Measurements from ENCODE around the gene GGA2. TPM values are rescaled to one million over a fixed set of nuclear protein-coding genes. Genes with fewer than 3 reads are reported as not detected.
"Not testable (repeated sequence)": the region's sequence is repeated elsewhere in the genome, so short reads cannot be mapped to it uniquely, and the experiment has no call there.

GGA2 gene
- total RNA-seq, 1 experiment from 2014 or later: 37.4 TPM

- no peak for DNase-seq (ENCODE audit: low spot score)
Measured at GRCh38 chr16:23476289-23476688, 34.0 kb downstream of the GGA2 start.

DNA sequence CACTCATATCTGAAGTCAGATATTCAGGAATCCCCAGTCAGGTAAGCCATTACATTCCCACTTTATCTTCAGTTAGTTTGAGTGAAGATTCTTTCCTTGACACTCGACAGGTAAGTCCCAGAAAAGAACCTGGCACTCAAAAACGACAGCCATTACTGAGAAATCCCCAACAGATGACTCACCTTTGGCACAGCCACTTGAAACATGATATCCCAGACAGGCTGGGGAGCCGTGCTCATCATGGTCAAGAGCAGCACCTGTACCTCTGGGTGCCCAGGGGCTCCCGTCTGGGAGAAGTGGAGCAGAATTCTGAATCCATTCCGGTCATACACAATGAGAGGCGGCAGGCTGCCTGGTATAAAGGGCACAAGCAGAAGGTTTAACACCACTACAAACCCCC, 40.5 kb downstream of the GGA2 start:
- peak; percentile 78 for DNase-seq (ENCODE audit: low spot score)

- DNase-seq (ENCODE audit: low spot score): peak; percentile 81
Measured at GRCh38 chr16:23466162-23466885, 44.0 kb downstream of the GGA2 start.

GRCh38 chr16:23465179-23465578, 45.1 kb downstream of the GGA2 start:
- DNase-seq (ENCODE audit: low spot score): no peak

GRCh38 chr16:23464196-23464595, 46.1 kb downstream of the GGA2 start:
- DNase-seq (ENCODE audit: low spot score): no peak

- DNase-seq (ENCODE audit: low spot score): not testable (repeated sequence)
Measured at GRCh38 chr16:23462994-23463393, 47.3 kb downstream of the GGA2 start.

DNA sequence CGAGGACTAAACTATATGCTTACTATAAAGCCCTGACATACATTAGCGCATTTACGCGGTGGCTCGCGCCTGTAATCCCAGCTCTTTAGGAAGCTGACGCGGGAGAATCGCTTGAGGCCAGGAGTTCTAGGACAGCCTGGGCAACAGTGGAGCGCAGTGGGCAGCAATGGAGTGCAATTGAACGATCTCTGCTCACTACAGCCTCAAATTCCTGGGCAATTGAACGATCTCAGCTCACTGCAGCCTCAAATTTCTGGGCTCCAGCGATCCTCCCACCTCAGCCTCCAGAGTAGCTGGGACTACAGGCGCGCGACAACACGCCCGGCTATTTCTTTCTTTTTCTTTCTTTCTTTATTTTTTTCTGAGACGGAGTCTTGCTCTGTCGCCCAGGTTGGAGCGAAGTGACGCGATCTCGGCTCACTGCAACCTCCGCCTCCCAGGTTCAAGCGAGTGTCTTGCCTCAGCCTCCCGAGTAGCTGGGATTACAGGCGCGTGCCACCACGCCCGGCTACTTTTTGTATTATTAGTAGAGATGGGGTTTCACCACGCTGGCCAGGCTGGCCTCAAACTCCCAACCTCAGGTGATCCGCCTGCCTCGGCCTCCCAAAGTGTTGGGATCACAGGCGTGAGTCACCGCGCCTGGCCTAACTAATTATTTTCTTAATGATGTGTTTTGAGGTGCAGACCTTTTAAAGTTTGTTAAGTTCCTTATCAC, 56.8 kb downstream of the GGA2 start:
- DNase-seq (ENCODE audit: low spot score): no peak

- peak; percentile 77 for DNase-seq (ENCODE audit: low spot score)
Measured at GRCh38 chr16:23452572-23453337, 57.5 kb downstream of the GGA2 start, which contains the start of gene COG7. COG7 (minus strand) TSS chr16:23453189; CDS start chr16:23452994, 195 bp downstream.

DNA sequence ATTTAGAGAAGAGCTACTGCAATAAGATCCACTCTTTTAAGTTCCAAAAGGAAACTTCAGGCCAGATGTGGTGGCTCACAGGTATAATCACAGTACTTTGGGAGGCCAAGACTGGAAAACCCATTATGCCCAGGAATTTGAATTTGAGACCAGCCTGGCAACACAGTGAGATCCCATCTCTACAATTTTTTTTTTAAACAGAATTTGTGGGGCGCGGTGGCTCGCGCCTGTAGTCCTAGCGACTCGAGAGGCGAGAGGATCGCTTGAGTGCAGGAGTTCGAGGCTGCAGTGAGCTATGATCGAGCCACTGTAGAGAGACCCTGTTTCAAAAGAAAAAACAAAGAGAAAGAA, 58.1 kb downstream of the GGA2 start:
- DNase-seq (ENCODE audit: low spot score): no peak

DNA sequence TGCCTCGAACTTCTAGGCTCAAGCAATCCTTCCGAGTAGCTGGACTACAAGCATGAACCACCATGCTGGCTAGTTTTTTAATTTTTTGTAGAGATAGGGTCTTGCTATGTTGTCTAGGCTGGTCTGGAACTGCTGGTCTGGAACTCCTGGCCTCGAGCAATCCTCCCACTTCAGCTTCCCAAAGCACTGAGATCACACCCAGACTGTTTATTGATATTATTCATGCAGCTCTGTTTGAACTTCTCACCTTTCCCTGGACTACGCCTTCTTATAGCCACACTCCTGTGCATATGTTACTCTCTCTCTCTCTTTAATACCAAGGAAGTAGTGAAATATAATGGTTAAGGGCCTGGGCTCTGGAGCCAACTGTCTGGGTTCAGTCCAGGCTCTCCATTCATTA, 61.9 kb downstream of the GGA2 start:
- DNase-seq (ENCODE audit: low spot score): no peak

DNA sequence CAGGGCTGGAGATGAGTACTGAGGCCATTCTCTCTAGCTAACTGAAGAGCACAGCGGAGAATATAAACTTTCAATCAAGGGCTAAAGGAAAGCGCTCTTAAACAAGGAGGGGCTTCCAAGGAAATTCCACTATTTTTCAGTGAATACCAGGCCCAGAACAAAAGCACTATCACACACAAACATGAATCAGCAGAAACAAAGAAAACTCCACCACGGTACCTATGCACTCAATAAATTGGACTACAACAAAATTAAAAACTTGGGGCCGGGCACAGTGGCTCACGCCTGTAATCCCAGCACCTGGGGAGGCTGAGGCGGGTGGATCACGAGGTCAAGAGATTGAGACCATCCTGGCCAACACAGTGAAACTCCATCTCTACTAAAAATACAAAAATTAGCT, 72.8 kb downstream of the GGA2 start:
- not testable (repeated sequence) for DNase-seq (ENCODE audit: low spot score)

GRCh38 chr16:23436951-23437350, 73.3 kb downstream of the GGA2 start:
- no peak for DNase-seq (ENCODE audit: low spot score)

DNA sequence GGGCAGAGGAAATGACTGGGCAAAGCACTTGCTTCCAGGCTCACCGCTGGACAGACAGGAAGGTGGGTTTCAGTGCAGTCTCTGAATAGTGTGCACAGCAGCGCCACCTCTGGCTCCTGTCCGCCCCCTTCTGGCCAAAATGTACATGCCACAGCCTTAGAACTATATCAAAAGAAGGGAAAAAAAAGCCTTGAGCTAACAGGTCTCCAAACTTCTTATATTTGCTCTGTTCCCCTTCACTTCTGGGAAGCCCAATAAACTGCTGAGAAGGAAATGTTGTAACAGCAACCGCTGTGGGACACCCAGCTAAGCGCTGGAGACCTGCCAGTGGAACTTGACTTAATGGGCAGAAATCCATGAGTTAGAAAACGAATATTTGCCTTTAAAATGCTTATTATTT, 74.8 kb downstream of the GGA2 start:
- peak; percentile 56 for DNase-seq (ENCODE audit: low spot score)

- peak; percentile 86 for DNase-seq (ENCODE audit: low spot score)
Measured at GRCh38 chr16:23434380-23434779, 75.9 kb downstream of the GGA2 start.

DNA sequence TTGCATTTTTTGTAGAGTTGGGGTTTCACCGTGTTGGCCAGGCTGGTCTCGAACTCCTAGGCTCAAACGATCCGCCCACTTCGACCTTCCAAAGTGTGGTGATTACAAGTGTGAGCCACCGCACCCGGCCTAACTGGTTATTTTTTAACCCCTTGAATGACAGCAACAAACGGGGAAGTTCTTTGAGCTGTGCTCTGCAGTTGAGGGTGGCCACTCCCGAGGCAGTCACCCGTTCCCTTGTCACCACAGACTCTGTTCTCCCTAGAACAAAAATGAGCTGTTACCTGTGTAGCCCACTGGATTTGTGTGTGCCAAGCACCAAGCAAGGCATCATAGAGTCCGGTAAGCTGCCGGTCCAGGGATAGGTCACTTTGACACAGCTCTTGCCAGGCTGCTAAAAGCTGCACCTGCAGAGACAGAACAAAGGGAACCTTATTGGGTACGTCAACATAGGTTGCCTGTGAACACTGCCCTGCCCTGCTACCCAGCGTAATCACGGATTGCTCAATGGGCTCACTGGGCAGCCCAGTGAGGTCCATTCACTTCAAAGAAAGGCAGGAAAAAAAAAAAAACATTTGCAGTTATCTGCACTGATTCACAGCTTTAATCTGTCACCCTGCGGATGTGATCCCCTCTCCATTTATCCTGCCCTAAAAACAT, 76.9 kb downstream of the GGA2 start:
- no peak for DNase-seq (ENCODE audit: low spot score)

DNA sequence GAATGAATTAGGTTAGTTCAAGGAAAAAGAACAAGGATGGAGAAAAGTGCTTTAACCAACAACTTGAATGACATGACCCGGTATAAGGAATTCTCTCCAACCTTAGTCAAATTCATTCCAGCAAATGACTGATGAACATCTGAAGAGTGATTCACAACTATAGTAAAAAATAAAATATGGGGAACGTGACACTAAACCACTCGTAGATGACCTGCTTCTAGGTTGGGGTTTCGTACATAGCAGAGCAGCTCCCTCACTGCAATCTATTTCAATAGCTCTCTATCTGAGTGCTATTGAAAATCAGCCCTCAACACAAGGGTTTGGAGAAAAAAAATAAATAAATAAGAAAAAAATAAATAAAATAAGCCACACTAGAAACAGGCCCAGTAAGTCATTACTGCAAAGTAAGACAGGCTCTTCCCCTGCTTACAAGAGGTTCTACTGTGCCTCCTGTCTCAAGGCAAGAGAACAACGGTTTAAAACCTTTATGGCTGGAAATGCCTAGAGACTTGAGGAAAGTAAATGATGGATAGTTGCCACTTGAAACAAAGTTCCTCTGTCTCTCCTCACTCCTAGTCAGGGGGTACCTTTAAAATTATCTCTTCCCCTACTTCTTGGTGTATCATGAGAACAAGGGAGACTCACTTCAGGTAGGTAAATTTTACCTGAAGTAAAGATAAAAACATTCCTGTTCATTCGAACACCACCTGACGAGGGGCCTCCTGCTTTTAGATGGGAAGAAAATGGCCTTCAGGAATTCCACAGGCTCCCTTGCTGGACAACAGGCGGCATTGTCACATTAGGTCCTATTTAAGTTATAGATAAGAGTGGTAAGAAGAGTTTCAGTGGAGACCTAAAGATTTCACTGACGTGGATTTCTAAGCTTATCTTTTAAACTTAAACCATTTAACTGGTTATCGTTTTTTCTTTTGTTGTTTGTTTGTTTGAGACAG, 77.8 kb downstream of the GGA2 start:
- no peak for DNase-seq (ENCODE audit: low spot score)

GRCh38 chr16:23428351-23428750, 81.9 kb downstream of the GGA2 start:
- DNase-seq (ENCODE audit: low spot score): no peak

GRCh38 chr16:23424292-23424958, 85.9 kb downstream of the GGA2 start:
- DNase-seq (ENCODE audit: low spot score): peak; percentile 44

GRCh38 chr16:23423496-23424049, 86.7 kb downstream of the GGA2 start:
- peak; percentile 97 for DNase-seq (ENCODE audit: low spot score)

DNA sequence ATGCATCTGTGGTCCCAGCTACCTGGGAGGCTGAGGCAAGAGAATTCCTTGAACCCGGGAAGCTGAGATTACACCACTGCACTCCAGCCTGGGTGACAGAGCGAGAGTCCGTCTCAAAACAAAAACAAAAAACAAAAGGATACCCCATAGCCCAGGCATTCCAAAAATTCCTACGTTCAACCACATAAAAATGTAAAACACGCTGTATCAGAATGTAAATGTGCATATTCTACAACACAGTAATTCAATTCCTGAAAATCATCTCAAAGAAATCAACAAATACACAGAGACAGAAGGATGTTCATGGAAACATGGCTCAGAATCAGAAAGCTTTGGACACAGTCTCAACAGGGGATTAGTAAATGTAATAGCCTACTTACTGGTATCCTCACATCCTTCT, 90.3 kb downstream of the GGA2 start:
- DNase-seq (ENCODE audit: low spot score): peak; percentile 30

All from A172 (cell line).